ENCODE data around the gene LPIN2.

DNA sequence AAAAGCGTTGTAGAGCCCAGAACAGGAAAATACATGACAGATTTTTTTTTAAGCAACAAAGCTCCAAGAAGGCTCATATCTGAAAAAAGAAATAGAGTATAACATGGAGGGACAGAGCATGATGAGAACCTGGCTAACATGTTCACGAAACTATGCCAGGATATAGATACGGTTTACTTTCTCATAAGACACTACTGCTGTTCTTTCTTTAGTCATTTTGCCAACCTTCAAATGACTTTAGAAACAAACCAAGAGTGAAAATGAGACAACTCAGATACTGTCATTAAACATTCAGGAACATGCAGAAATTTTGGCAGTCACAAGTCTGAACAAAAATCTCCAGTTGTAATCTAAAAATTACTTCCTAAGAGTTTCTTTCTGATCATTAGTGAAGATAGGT, 14.3 kb downstream of the LPIN2 start:
- no peak for TF ChIP-seq CTCF (conservative IDR thresholded peaks at IDR 0.05)
- TF ChIP-seq ZFX (IDR thresholded peaks at IDR 0.05): no peak

Measured in C4-2B (cell line).